Measurements from ENCODE around the gene UBA52.
"Not testable (repeated sequence)": the region's sequence is repeated elsewhere in the genome, so short reads cannot be mapped to it uniquely, and the experiment has no call there.

UBA52 gene

GRCh38 chr19:18557411-18558201, 14.1 kb upstream of the UBA52 start, which contains the start of gene KXD1:
TSS of gene KXD1 (plus strand) at chr19:18557870. CDS start at chr19:18562057, 4,187 bp downstream.
- peak; percentile 99 for DNase-seq

- DNase-seq: no peak
Measured at GRCh38 chr19:18558202-18558555, 13.5 kb upstream of the UBA52 start.

- DNase-seq: no peak
Measured at GRCh38 chr19:18558604-18559003, 13.1 kb upstream of the UBA52 start.

GRCh38 chr19:18559685-18560084, 12.0 kb upstream of the UBA52 start:
- no peak for DNase-seq

GRCh38 chr19:18562086-18562485, 9.6 kb upstream of the UBA52 start:
- DNase-seq: no peak

GRCh38 chr19:18566953-18567352, 4.7 kb upstream of the UBA52 start:
- no peak for DNase-seq

GRCh38 chr19:18568367-18568766, 3.3 kb upstream of the UBA52 start:
- no peak for DNase-seq

GRCh38 chr19:18574691-18575291, 3.1 kb downstream of the UBA52 start:
- no peak for DNase-seq

GRCh38 chr19:18576383-18576782, 4.7 kb downstream of the UBA52 start:
- no peak for DNase-seq

- no peak for DNase-seq
Measured at GRCh38 chr19:18577365-18577914, 5.8 kb downstream of the UBA52 start.

GRCh38 chr19:18580311-18580710, 8.7 kb downstream of the UBA52 start:
- no peak for DNase-seq

- no peak for DNase-seq
Measured at GRCh38 chr19:18586306-18586705, 14.6 kb downstream of the UBA52 start.

GRCh38 chr19:18587561-18587960, 15.9 kb downstream of the UBA52 start:
- no peak for DNase-seq

GRCh38 chr19:18587962-18588610, 16.4 kb downstream of the UBA52 start:
- no peak for DNase-seq

GRCh38 chr19:18588611-18589379, 17.1 kb downstream of the UBA52 start, which contains the start of gene REX1BD:
TSS of gene REX1BD (plus strand) at chr19:18588798. CDS start at chr19:18588802, 4 bp downstream.
- DNase-seq: peak; percentile 91

- DNase-seq: peak; percentile 92
Measured at GRCh38 chr19:18589380-18590272, 18.0 kb downstream of the UBA52 start.

- peak; percentile 97 for DNase-seq
Measured at GRCh38 chr19:18590273-18591272, 18.9 kb downstream of the UBA52 start.

GRCh38 chr19:18591735-18592385, 20.2 kb downstream of the UBA52 start:
- no peak for DNase-seq

GRCh38 chr19:18592732-18593131, 21.1 kb downstream of the UBA52 start:
- DNase-seq: not testable (repeated sequence)

Measured in NCI-H69 (cell line).